Activated naive CD4-positive, alpha-beta T cell treated with anti-CD3 and anti-CD28 coated beads for 36 hours (primary cell): ENCODE data around the gene RSRC1. TPM values are rescaled to one million over a fixed set of nuclear protein-coding genes. Genes with fewer than 3 reads are reported as not detected.

Experiments used
- CTCF ChIA-PET: fragments of 350-600 bp; sonication (Branson Sonifier 250); formaldehyde crosslinking; loops from one replicate; lab custom pipeline; 2021; ENCODE audit warnings: antibody characterized with exemption; lab: Charles Lee
- DNase-seq: peaks from one replicate; pipeline ENCODE4 v3.0.0-alpha.2; 2020
- H3K27ac Mint-ChIP-seq: one replicate; pipeline ENCODE4 v1.8.0; 2021; ENCODE audit warnings: mild to moderate bottlenecking, mixed read lengths
- H3K27me3 Mint-ChIP-seq: one replicate; pipeline ENCODE4 v1.8.0; 2021; ENCODE audit warnings: low read depth, mixed read lengths
- H3K36me3 Mint-ChIP-seq: one replicate; pipeline ENCODE4 v1.8.0; 2021; ENCODE audit warnings: low read depth, mixed read lengths
- H3K4me1 Mint-ChIP-seq: one replicate; pipeline ENCODE4 v1.8.0; 2021; ENCODE audit warnings: low read depth, mixed read lengths
- H3K4me3 Mint-ChIP-seq: one replicate; pipeline ENCODE4 v1.8.0; 2021; ENCODE audit warnings: mild to moderate bottlenecking, moderate library complexity, mixed read lengths
- H3K9me3 Mint-ChIP-seq: one replicate; pipeline ENCODE4 v1.8.0; 2021; ENCODE audit warnings: mixed read lengths
- intact Hi-C: fragments of 100-400 bp; cut with micrococcal nuclease; formaldehyde crosslinking; loops from one replicate; pipeline ENCODE4 v1.15.1; 2023
- total RNA-seq, 2 experiments: library from RNA; stranded (reverse); gene quantifications; one replicate each; pipeline ENCODE4 v1.2.3, GENCODE V29; 2021

RSRC1 gene
- total RNA-seq, 2 experiments from 2014 or later, result 48.4 to 50.1 TPM

GRCh38 chr3:158261371-158261991 lies 151.6 kb downstream of the RSRC1 start:
- peaks cover 22% of the 10 kb centered on the region for H3K9me3 Mint-ChIP-seq
- no peaks in the 10 kb centered on the region for H3K4me1 Mint-ChIP-seq
- CTCF ChIA-PET, result no interaction called here
- DNase-seq, result no peak
- H3K27ac Mint-ChIP-seq, result no peak overlapping the region
- H3K4me3 Mint-ChIP-seq, result no peak overlapping the region
- peaks cover 50% of the 10 kb centered on the region for H3K36me3 Mint-ChIP-seq
- intact Hi-C loops, result no loop called here
- no peaks in the 10 kb centered on the region for H3K27me3 Mint-ChIP-seq

GRCh38 chr3:158264894-158265293 lies 155.0 kb downstream of the RSRC1 start:
- Mint-ChIP-seq H3K27ac (no peak overlapping the region), H3K4me3 (no peak overlapping the region), H3K9me3 (peaks cover 32% of the 10 kb centered on the region), H3K27me3 (no peaks in the 10 kb centered on the region), H3K36me3 (peaks cover 46% of the 10 kb centered on the region), H3K4me1 (no peaks in the 10 kb centered on the region)
- no peak for DNase-seq
- intact Hi-C loops, result no loop called here
- CTCF ChIA-PET, result no interaction called here

- Mint-ChIP-seq H3K36me3 (peaks cover 40% of the 10 kb centered on the region), H3K9me3 (peaks cover 31% of the 10 kb centered on the region), H3K27ac (no peak overlapping the region), H3K4me1 (no peaks in the 10 kb centered on the region), H3K4me3 (no peak overlapping the region), H3K27me3 (no peaks in the 10 kb centered on the region)
- CTCF ChIA-PET, result interaction anchor here (0.6 kb wide), 2 partner anchors 350 to 562 kb away, joined by 3 read pairs; no protein-coding TSS in a partner anchor
- no peak for DNase-seq
- intact Hi-C loops, result no loop called here
These were observed 157.1 kb downstream of the RSRC1 start for GRCh38 chr3:158267015-158267414.

DNA sequence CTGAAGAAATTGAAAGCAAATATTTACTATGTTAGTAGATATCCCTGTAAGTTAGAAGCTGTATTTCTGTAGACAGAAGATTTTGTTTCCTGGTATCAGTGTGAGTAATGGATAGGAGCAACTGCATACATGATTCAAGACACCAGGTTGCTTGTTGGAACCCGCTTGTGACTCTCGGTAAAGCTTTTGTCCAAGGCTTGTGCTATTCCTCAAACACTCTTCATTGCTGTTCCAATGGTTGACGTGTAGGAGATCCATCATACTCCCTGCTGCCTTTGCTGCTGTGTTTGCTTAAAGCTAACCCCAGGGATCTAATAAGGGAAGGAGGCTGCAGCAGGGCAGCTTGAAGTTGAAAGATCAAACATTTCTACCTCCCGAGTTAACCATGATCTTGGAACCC lies 160.1 kb downstream of the RSRC1 start:
- Mint-ChIP-seq H3K4me3 (no peak overlapping the region), H3K4me1 (no peaks in the 10 kb centered on the region), H3K27me3 (no peaks in the 10 kb centered on the region), H3K27ac (no peak overlapping the region), H3K9me3 (peaks cover 18% of the 10 kb centered on the region), H3K36me3 (peaks cover 41% of the 10 kb centered on the region)
- CTCF ChIA-PET, result interaction anchor here (0.9 kb wide), 1 partner anchor 10 kb away, joined by 3 read pairs; no protein-coding TSS in a partner anchor
- intact Hi-C loops, result no loop called here
- no peak for DNase-seq

- H3K4me1 Mint-ChIP-seq, result no peaks in the 10 kb centered on the region
- no peaks in the 10 kb centered on the region for H3K27me3 Mint-ChIP-seq
- H3K9me3 Mint-ChIP-seq, result peaks cover 10% of the 10 kb centered on the region
- H3K4me3 Mint-ChIP-seq, result no peak overlapping the region
- no peak for DNase-seq
- CTCF ChIA-PET, result interaction anchor here (0.9 kb wide), 1 partner anchor 268 kb away, joined by 3 read pairs; no protein-coding TSS in a partner anchor
- peaks cover 38% of the 10 kb centered on the region for H3K36me3 Mint-ChIP-seq
- H3K27ac Mint-ChIP-seq, result no peak overlapping the region
- intact Hi-C loops, result no loop called here
These were observed 162.2 kb downstream of the RSRC1 start for GRCh38 chr3:158272081-158272480.

DNA sequence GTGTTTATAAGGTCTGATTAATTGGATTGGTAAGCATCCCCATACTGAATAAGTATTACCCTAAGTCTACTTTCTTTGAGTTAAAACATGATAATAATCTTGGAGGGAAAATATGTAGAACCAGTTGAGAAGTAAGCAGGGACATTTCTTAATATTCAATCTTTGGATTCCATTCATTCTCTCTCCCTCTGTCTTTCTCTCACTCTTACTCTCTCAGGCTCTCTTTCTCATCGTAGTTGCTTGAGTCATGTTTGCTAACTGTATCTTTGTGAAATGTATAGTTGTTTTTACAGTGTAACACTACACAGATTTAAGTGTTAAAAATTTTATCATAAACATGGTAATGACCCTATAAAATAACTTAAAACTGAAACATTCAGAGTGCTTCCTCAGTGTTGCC lies 163.8 kb downstream of the RSRC1 start:
- CTCF ChIA-PET, result no interaction called here
- no peaks in the 10 kb centered on the region for H3K27me3 Mint-ChIP-seq
- intact Hi-C loops, result no loop called here
- peaks cover 2% of the 10 kb centered on the region for H3K9me3 Mint-ChIP-seq
- no peak overlapping the region for H3K27ac Mint-ChIP-seq
- no peaks in the 10 kb centered on the region for H3K4me1 Mint-ChIP-seq
- no peak overlapping the region for H3K4me3 Mint-ChIP-seq
- peaks cover 39% of the 10 kb centered on the region for H3K36me3 Mint-ChIP-seq
- DNase-seq, result no peak

GRCh38 chr3:158278187-158278586 lies 168.3 kb downstream of the RSRC1 start:
- H3K27ac Mint-ChIP-seq, result no peak overlapping the region
- H3K27me3 Mint-ChIP-seq, result no peaks in the 10 kb centered on the region
- peaks cover 49% of the 10 kb centered on the region for H3K36me3 Mint-ChIP-seq
- no peak overlapping the region for H3K4me3 Mint-ChIP-seq
- no peaks in the 10 kb centered on the region for H3K4me1 Mint-ChIP-seq
- intact Hi-C loops, result no loop called here
- DNase-seq, result no peak
- CTCF ChIA-PET, result no interaction called here
- peaks cover 2% of the 10 kb centered on the region for H3K9me3 Mint-ChIP-seq

GRCh38 chr3:158279609-158280008 lies 169.7 kb downstream of the RSRC1 start:
- Mint-ChIP-seq H3K36me3 (peaks cover 41% of the 10 kb centered on the region), H3K9me3 (peaks cover 2% of the 10 kb centered on the region), H3K27me3 (no peaks in the 10 kb centered on the region), H3K4me1 (no peaks in the 10 kb centered on the region), H3K27ac (no peak overlapping the region), H3K4me3 (no peak overlapping the region)
- DNase-seq, result no peak
- intact Hi-C loops, result no loop called here
- CTCF ChIA-PET, result interaction anchor here (1.4 kb wide), 1 partner anchor 9 kb away, joined by 3 read pairs; no protein-coding TSS in a partner anchor

- no peak overlapping the region for H3K27ac Mint-ChIP-seq
- peaks cover 2% of the 10 kb centered on the region for H3K36me3 Mint-ChIP-seq
- no peak overlapping the region for H3K4me3 Mint-ChIP-seq
- CTCF ChIA-PET, result no interaction called here
- H3K27me3 Mint-ChIP-seq, result no peaks in the 10 kb centered on the region
- intact Hi-C loops, result no loop called here
- no peaks in the 10 kb centered on the region for H3K9me3 Mint-ChIP-seq
- no peak for DNase-seq
- no peaks in the 10 kb centered on the region for H3K4me1 Mint-ChIP-seq
These were observed 185.9 kb downstream of the RSRC1 start for GRCh38 chr3:158295771-158296170.

GRCh38 chr3:158297940-158298339 lies 188.1 kb downstream of the RSRC1 start:
- DNase-seq, result no peak
- no peaks in the 10 kb centered on the region for H3K9me3 Mint-ChIP-seq
- no peak overlapping the region for H3K27ac Mint-ChIP-seq
- peaks cover 8% of the 10 kb centered on the region for H3K36me3 Mint-ChIP-seq
- intact Hi-C loops, result no loop called here
- H3K4me3 Mint-ChIP-seq, result no peak overlapping the region
- CTCF ChIA-PET, result interaction anchor here (1.0 kb wide), 1 partner anchor 15 kb away, joined by 6 read pairs; no protein-coding TSS in a partner anchor
- no peaks in the 10 kb centered on the region for H3K4me1 Mint-ChIP-seq
- no peaks in the 10 kb centered on the region for H3K27me3 Mint-ChIP-seq

DNA sequence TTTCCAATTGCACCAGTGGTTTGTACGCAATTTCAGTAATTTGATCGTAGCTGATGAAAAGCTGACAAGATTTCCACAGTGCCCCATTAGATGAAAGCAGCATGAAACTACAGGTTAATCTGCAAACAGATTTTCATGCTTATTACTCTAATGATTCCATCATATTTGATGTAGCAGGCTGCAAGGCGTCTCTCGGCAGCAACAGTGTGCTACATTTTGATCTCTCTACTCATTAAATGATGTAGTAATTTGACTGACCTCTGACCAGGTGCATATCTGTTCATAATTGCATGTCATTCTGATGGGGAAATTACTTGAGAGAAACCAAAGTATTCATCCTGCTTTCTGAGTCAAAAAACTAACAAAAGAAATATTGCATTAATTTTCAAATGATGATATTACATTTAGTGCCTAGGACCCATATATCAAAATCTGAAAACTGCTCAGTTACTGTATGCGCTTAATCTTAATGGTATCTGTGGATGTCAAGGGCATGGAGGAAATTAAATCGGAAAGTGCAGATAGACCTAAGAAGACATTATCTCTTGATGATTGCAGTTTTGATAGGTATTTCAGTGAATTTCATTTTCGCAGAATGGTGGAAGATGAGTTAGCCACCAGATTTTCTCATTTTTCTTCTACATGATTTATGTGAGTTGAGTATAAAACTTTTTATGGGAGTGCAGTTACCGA lies 198.5 kb downstream of the RSRC1 start:
- CTCF ChIA-PET, result no interaction called here
- Mint-ChIP-seq H3K4me3 (no peak overlapping the region), H3K27ac (no peak overlapping the region)

DNA sequence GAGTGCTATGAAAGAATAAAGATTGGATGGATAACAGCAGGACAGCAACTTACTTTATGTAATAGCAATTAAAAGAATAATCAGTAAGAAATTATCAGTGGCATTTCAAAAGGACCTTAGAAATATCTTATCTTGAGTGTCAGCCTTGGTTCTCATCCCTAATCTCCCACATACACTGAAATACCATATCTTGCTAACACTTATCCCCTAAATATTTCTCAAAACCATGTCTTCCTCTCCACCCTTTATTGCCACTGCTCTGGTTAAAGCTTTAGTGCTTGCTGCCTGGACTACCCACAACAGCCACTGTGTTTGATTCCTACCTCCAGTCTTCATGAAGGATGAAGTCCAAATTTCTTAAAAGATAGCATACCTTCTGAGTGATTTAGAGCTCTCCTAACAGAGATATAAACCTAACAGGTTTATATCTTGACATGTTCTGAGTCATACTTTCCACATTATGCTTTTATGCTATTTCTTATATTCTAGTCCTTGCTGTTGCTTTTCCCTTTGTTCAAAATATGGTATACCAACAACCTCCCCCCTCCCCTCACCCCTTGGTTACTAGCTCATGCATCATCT lies 202.8 kb downstream of the RSRC1 start:
- H3K27ac Mint-ChIP-seq, result no peak overlapping the region
- H3K4me3 Mint-ChIP-seq, result no peak overlapping the region
- no peaks in the 10 kb centered on the region for H3K27me3 Mint-ChIP-seq
- no peaks in the 10 kb centered on the region for H3K9me3 Mint-ChIP-seq
- H3K4me1 Mint-ChIP-seq, result peaks cover 1% of the 10 kb centered on the region
- CTCF ChIA-PET, result interaction anchor here (0.6 to 1.1 kb wide), 4 partner anchors 13 to 225 kb away, joined by 3 to 6 read pairs (median 3); no protein-coding TSS in a partner anchor
- peaks cover under 1% of the 10 kb centered on the region for H3K36me3 Mint-ChIP-seq
- intact Hi-C loops, result loop anchor here (1.0 to 2.0 kb wide), 4 partner anchors 202 to 694 kb away; partner anchors contain the start of gene RSRC1
- DNase-seq, result no peak

More for the DNA sequence above, 198.5 kb downstream of the RSRC1 start:
- DNase-seq, result no peak
- Mint-ChIP-seq H3K9me3 (no peaks in the 10 kb centered on the region), H3K4me1 (peaks cover 1% of the 10 kb centered on the region), H3K27me3 (no peaks in the 10 kb centered on the region), H3K36me3 (no peaks in the 10 kb centered on the region)
- intact Hi-C loops, result no loop called here
